HepG2 (cell line): ENCODE data around the gene CARMIL3. TPM values are rescaled to one million over a fixed set of nuclear protein-coding genes. Genes with fewer than 3 reads are reported as not detected.

ENCODE experiments used
- ARHGAP35 ChIP-seq: sonication (generic); formaldehyde crosslinking; IDR thresholded peaks from 2 replicates; pipeline ENCODE4 v1.9.0; 2022; ENCODE audit warnings: mild to moderate bottlenecking, inconsistent platforms, moderate library complexity, missing genetic modification reagents, borderline replicate concordance
- FLYWCH1 ChIP-seq: sonication (generic); formaldehyde crosslinking; IDR thresholded peaks from 2 replicates; pipeline ENCODE4 v1.8.1; 2023; ENCODE audit warnings: mild to moderate bottlenecking, missing genetic modification reagents
- GATA4 ChIP-seq: sonication (generic); IDR thresholded peaks from 2 replicates; pipeline ENCODE4 v1.6.1; 2016; ENCODE audit warnings: antibody characterized with exemption, low read depth, borderline replicate concordance
- GZF1 ChIP-seq: sonication (generic); formaldehyde crosslinking; IDR thresholded peaks from 2 replicates; pipeline ENCODE4 v1.5.1; 2020; ENCODE audit warnings: mild to moderate bottlenecking, missing genetic modification reagents
- HDAC2 ChIP-seq: sonication (generic); formaldehyde crosslinking; IDR thresholded peaks from 2 replicates; pipeline ENCODE4 v1.4.0; 2020; ENCODE audit warnings: missing genetic modification reagents
- HNF4G ChIP-seq, 2 experiments: sonication (generic) in 1 of 2; formaldehyde crosslinking in 1 of 2; IDR thresholded peaks; 2 replicates each; pipeline versions ENCODE4 v1.4.0 to v1.6.1; 2011 to 2020; ENCODE audit warnings: borderline replicate concordance in 2 of 2, low read depth in 2 of 2, mild to moderate bottlenecking in 2 of 2, low read length in 1 of 2, missing genetic modification reagents in 1 of 2, moderate library complexity in 1 of 2
- JUND ChIP-seq: sonication (generic); formaldehyde crosslinking; IDR thresholded peaks from 2 replicates; pipeline ENCODE4 v1.8.0; 2022; ENCODE audit warnings: mild to moderate bottlenecking, missing genetic modification reagents
- KLF16 ChIP-seq, 2 experiments: sonication (generic) in 1 of 2; formaldehyde crosslinking in 1 of 2; IDR thresholded peaks; 2 replicates each; pipeline versions ENCODE4 v1.6.1 to v1.8.0; 2016 to 2023; ENCODE audit warnings: missing genetic modification reagents in 2 of 2, missing compliant biosample characterization in 1 of 2
- MIXL1 ChIP-seq: IDR thresholded peaks from 2 replicates; pipeline ENCODE4 v1.6.1; 2016
- MYC ChIP-seq: sonication (generic); formaldehyde crosslinking; IDR thresholded peaks from 2 replicates; pipeline ENCODE4 v1.9.0; 2021; ENCODE audit warnings: missing genetic modification reagents, borderline replicate concordance
- SALL1 ChIP-seq: sonication (generic); formaldehyde crosslinking; IDR thresholded peaks from 2 replicates; pipeline ENCODE4 v1.8.0; 2022; ENCODE audit warnings: mild to moderate bottlenecking, missing genetic modification reagents
- SMAD3 ChIP-seq: sonication (generic); formaldehyde crosslinking; IDR thresholded peaks from 2 replicates; pipeline ENCODE4 v1.4.0; 2020; ENCODE audit warnings: missing genetic modification reagents
- SNRNP70 ChIP-seq: fragments of 200-400 bp; formaldehyde crosslinking; IDR thresholded peaks from 2 replicates; pipeline ENCODE4 v1.6.1; 2017; ENCODE audit warnings: mild to moderate bottlenecking, low read depth, low read length, moderate library complexity
- TRIM24 ChIP-seq: sonication (generic); formaldehyde crosslinking; IDR thresholded peaks from 2 replicates; pipeline ENCODE4 v1.8.0; 2022; ENCODE audit warnings: mild to moderate bottlenecking, missing genetic modification reagents
- ZBTB33 ChIP-seq: sonication (generic); formaldehyde crosslinking; IDR thresholded peaks from 2 replicates; pipeline ENCODE4 v1.4.0; 2020; ENCODE audit warnings: missing genetic modification reagents
- ZFP91 ChIP-seq: sonication (generic); formaldehyde crosslinking; IDR thresholded peaks from 2 replicates; pipeline ENCODE4 v1.9.0; 2022; ENCODE audit warnings: missing genetic modification reagents, mild to moderate bottlenecking, borderline replicate concordance
- ZFX ChIP-seq: sonication (generic); formaldehyde crosslinking; IDR thresholded peaks from 2 replicates; pipeline ENCODE4 v1.4.0; 2020; ENCODE audit warnings: mild to moderate bottlenecking, low read depth, missing genetic modification reagents, moderate library complexity
- ZNF160 ChIP-seq: sonication (generic); formaldehyde crosslinking; IDR thresholded peaks from 2 replicates; pipeline ENCODE4 v1.8.0; 2022; ENCODE audit warnings: mild to moderate bottlenecking, inconsistent platforms, missing genetic modification reagents
- ZNF335 ChIP-seq: sonication (generic); formaldehyde crosslinking; IDR thresholded peaks from 2 replicates; pipeline ENCODE4 v1.4.0; 2020; ENCODE audit warnings: missing genetic modification reagents
- ZNF615 ChIP-seq: sonication (generic); formaldehyde crosslinking; IDR thresholded peaks from 2 replicates; pipeline ENCODE4 v1.5.0; 2020; ENCODE audit warnings: mild to moderate bottlenecking, missing genetic modification reagents, borderline replicate concordance
- ZNF777 ChIP-seq: sonication (generic); formaldehyde crosslinking; IDR thresholded peaks from 2 replicates; pipeline ENCODE4 v1.4.0; 2020; ENCODE audit warnings: missing genetic modification reagents
- polyA plus RNA-seq, 8 experiments: library from polyadenylated mRNA; depleted of rRNA in 3 of 8; stranded (reverse) in 7 of 8; unstranded in 1 of 8; fragments of >200 nt; fragmentation: Illumina TruSeq in 4 of 8; extraction: Trizol in 4 of 8; gene quantifications; 2 replicates each; pipeline versions ENCODE4 v1.2.1 to v1.2.3, GENCODE V29; 2011 to 2016; ENCODE audit warnings: low read depth in 4 of 8, missing spikeins in 1 of 8, mixed read lengths in 1 of 8; ENCODE audit not compliant: insufficient read depth in 1 of 8
- total RNA-seq, 5 experiments: library from RNA; depleted of rRNA; stranded (reverse); fragments of >200 nt; fragmentation: Illumina TruSeq; extraction: Trizol; gene quantifications; 2 replicates each; pipeline ENCODE4 v1.2.3, GENCODE V29; 2016; ENCODE audit warnings: low read depth in 1 of 5
- TF ChIP-seq, protein P1 (sequence below), 2 experiments: fragments of 450-650 bp in 1 of 2; sonication (generic) in 1 of 2; formaldehyde crosslinking; IDR thresholded peaks; 2 replicates each; pipeline versions ENCODE4 v1.5.0 to v1.8.0; 2020 to 2022; ENCODE audit warnings: mild to moderate bottlenecking in 1 of 2, missing genetic modification reagents in 1 of 2

Gene CARMIL3
- total and polyA plus RNA-seq, 2 of the 13 experiments (the other 11 are each of a cell fraction or from before 2014, with no cell fraction given) = 0.27 to 0.55 TPM

- TF ChIP-seq JUND (CRISPR knock-in tag) = no peak
- 0 out of 2 replicates have a peak, but pooled peaks have one; percentile 9 for TF ChIP-seq MYC (CRISPR knock-in tag)
- TF ChIP-seq HDAC2 (CRISPR knock-in tag) = peak; percentile 76; the same call in 1 of the 2 replicates
- TF ChIP-seq SNRNP70 = no peak
- 0 out of 2 replicates have a peak, but pooled peaks have one; percentile 43 for TF ChIP-seq ZFX (CRISPR knock-in tag)
- no peak for TF ChIP-seq ZNF615 (CRISPR knock-in tag)
- TF ChIP-seq GZF1 (CRISPR knock-in tag) = 0 out of 2 replicates have a peak, but pooled peaks have one; percentile 66
- no peak for TF ChIP-seq FLYWCH1
- TF ChIP-seq TRIM24 = peak; percentile 27; the same call in 1 of the 2 replicates
- peak; percentile 82 for TF ChIP-seq SALL1 (CRISPR knock-in tag)
- no peak for TF ChIP-seq MIXL1 (CRISPR knock-in tag)
- TF ChIP-seq, protein P1, sequence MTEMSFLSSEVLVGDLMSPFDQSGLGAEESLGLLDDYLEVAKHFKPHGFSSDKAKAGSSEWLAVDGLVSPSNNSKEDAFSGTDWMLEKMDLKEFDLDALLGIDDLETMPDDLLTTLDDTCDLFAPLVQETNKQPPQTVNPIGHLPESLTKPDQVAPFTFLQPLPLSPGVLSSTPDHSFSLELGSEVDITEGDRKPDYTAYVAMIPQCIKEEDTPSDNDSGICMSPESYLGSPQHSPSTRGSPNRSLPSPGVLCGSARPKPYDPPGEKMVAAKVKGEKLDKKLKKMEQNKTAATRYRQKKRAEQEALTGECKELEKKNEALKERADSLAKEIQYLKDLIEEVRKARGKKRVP (CRISPR knock-in tag; IDR thresholded peaks at IDR 0.05) = no peak
- TF ChIP-seq KLF16 (CRISPR knock-in tag; IDR thresholded peaks at IDR 0.05) = 0 out of 4 replicates have a peak, but pooled peaks of 1 of the 2 experiments have one; percentile 23
- 0 out of 2 replicates have a peak, but pooled peaks have one; percentile 7 for TF ChIP-seq ZBTB33 (CRISPR knock-in tag)
- TF ChIP-seq ZNF160 (CRISPR knock-in tag) = peak; percentile 26; the same call in 1 of the 2 replicates
- TF ChIP-seq ZNF777 (CRISPR knock-in tag) = no peak
- no peak for TF ChIP-seq HNF4G (IDR thresholded peaks at IDR 0.05; ENCODE audit: borderline replicate concordance, low read depth, low read length)
- TF ChIP-seq HNF4G (CRISPR knock-in tag; IDR thresholded peaks at IDR 0.05; ENCODE audit: borderline replicate concordance, low read depth) = peak; percentile 41; the same call in 1 of the 2 replicates
- TF ChIP-seq ZFP91 (CRISPR knock-in tag) = peak; percentile 60
- TF ChIP-seq SMAD3 = no peak
- no peak for TF ChIP-seq ZNF335 (CRISPR knock-in tag)
- 0 out of 2 replicates have a peak, but pooled peaks have one; percentile 23 for TF ChIP-seq ARHGAP35
- no peak for TF ChIP-seq GATA4
These were observed 15.6 kb downstream of the CARMIL3 start (continued) for GRCh38 chr14:24067133-24068082.
